Smooth muscle cell (in vitro differentiated cells): ENCODE results near the gene NQO2. TPM values are rescaled to one million over a fixed set of nuclear protein-coding genes. Genes with fewer than 3 reads are reported as not detected.

Experiments used
- DNase-seq: peaks from one replicate; lab custom pipeline; 2025; ENCODE audit not compliant: unreplicated experiment; lab: John Stamatoyannopoulos, UW
- H2AFZ ChIP-seq: fragments of 200-600 bp; sonication (generic); 2 replicates; pipeline ENCODE4 v1.6.0; 2016; ENCODE audit warnings: antibody characterized with exemption, low read depth, mild to moderate bottlenecking
- H3F3A ChIP-seq: fragments of 200-600 bp; sonication (generic); 2 replicates; pipeline ENCODE4 v1.6.0; 2017; ENCODE audit warnings: antibody characterized with exemption, low read depth
- H3K27ac ChIP-seq: fragments of 200-600 bp; sonication (generic); 2 replicates; pipeline ENCODE4 v1.5.1; 2016; ENCODE audit warnings: low read depth, mild to moderate bottlenecking
- H3K27me3 ChIP-seq: fragments of 200-600 bp; sonication (generic); 2 replicates; pipeline ENCODE4 v1.6.1; 2016; ENCODE audit warnings: low read depth, mild to moderate bottlenecking
- H3K36me3 ChIP-seq: fragments of 200-600 bp; sonication (generic); 2 replicates; pipeline ENCODE4 v1.5.1; 2016; ENCODE audit warnings: low read depth
- H3K4me1 ChIP-seq: fragments of 200-600 bp; sonication (generic); 2 replicates; pipeline ENCODE4 v1.5.1; 2016; ENCODE audit warnings: low read depth
- H3K4me2 ChIP-seq: fragments of 200-600 bp; sonication (generic); 2 replicates; pipeline ENCODE4 v1.6.0; 2016; ENCODE audit warnings: mild to moderate bottlenecking
- H3K4me3 ChIP-seq: fragments of 200-600 bp; sonication (generic); 2 replicates; pipeline ENCODE4 v1.5.1; 2016; ENCODE audit warnings: mild to moderate bottlenecking
- H3K79me2 ChIP-seq: fragments of 200-600 bp; sonication (generic); 2 replicates; pipeline ENCODE4 v1.6.0; 2016; ENCODE audit warnings: low read depth, mild to moderate bottlenecking
- H3K9ac ChIP-seq: fragments of 200-600 bp; sonication (generic); 2 replicates; pipeline ENCODE4 v1.6.0; 2016; ENCODE audit warnings: low read depth
- H3K9me3 ChIP-seq: fragments of 200-600 bp; sonication (generic); replicated peaks from 2 replicates; pipeline ENCODE4 v1.5.1; 2016; ENCODE audit warnings: low read depth
- H4K20me1 ChIP-seq: fragments of 200-600 bp; sonication (generic); 2 replicates; pipeline ENCODE4 v1.6.0; 2016; ENCODE audit warnings: low read depth
- WGBS: methylation state at CpG from one replicate; pipeline ENCODE4 v1.1.7; 2016; ENCODE audit warnings: low lambda C conversion rate; 5-methylcytosine and 5-hydroxymethylcytosine counted together
- polyA plus RNA-seq: library from polyadenylated mRNA; unstranded; fragments of >200 nt; fragmentation: Nextera tagmentation; extraction: Ambion mirVana; gene quantifications from 2 replicates; pipeline ENCODE4 v1.2.1, GENCODE V29; 2016
- total RNA-seq: library from RNA; depleted of rRNA; stranded (reverse); fragments of >200 nt; gene quantifications from 2 replicates; pipeline ENCODE4 v1.2.3, GENCODE V29; 2014
- TF ChIP-seq, protein P1 (sequence below): fragments of 200-600 bp; sonication (generic); IDR thresholded peaks from 2 replicates; pipeline ENCODE4 v1.5.1; 2017; ENCODE audit warnings: borderline replicate concordance, mild to moderate bottlenecking, antibody characterized with exemption; ENCODE audit not compliant: insufficient read depth, poor library complexity, severe bottlenecking

The NQO2 gene
- total and polyA plus RNA-seq, 2 experiments from 2014 or later, result 12.9 to 49.0 TPM

- H3K27ac ChIP-seq, result no peak overlapping the region
- H3K9me3 ChIP-seq, result no peaks in the 10 kb centered on the region
- TF ChIP-seq, protein P1, sequence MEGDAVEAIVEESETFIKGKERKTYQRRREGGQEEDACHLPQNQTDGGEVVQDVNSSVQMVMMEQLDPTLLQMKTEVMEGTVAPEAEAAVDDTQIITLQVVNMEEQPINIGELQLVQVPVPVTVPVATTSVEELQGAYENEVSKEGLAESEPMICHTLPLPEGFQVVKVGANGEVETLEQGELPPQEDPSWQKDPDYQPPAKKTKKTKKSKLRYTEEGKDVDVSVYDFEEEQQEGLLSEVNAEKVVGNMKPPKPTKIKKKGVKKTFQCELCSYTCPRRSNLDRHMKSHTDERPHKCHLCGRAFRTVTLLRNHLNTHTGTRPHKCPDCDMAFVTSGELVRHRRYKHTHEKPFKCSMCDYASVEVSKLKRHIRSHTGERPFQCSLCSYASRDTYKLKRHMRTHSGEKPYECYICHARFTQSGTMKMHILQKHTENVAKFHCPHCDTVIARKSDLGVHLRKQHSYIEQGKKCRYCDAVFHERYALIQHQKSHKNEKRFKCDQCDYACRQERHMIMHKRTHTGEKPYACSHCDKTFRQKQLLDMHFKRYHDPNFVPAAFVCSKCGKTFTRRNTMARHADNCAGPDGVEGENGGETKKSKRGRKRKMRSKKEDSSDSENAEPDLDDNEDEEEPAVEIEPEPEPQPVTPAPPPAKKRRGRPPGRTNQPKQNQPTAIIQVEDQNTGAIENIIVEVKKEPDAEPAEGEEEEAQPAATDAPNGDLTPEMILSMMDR, result no peak
- no peaks in the 10 kb centered on the region for H3K36me3 ChIP-seq
- 88% methylated on average over 3 of the region's 3 CpGs for WGBS
- H3F3A ChIP-seq, result peaks cover 5% of the 10 kb centered on the region
- DNase-seq, result no peak
- H3K9ac ChIP-seq, result no peak overlapping the region
- peaks cover 34% of the 10 kb centered on the region for H4K20me1 ChIP-seq
- H2AFZ ChIP-seq, result no peak overlapping the region
- H3K4me1 ChIP-seq, result peaks cover 15% of the 10 kb centered on the region
- no peak overlapping the region for H3K4me2 ChIP-seq
- no peak overlapping the region for H3K4me3 ChIP-seq
- peaks cover 64% of the 10 kb centered on the region for H3K79me2 ChIP-seq
- H3K27me3 ChIP-seq, result no peaks in the 10 kb centered on the region
Measured at GRCh38 chr6:2962636-2963035, 37.1 kb upstream of the NQO2 start.

DNA sequence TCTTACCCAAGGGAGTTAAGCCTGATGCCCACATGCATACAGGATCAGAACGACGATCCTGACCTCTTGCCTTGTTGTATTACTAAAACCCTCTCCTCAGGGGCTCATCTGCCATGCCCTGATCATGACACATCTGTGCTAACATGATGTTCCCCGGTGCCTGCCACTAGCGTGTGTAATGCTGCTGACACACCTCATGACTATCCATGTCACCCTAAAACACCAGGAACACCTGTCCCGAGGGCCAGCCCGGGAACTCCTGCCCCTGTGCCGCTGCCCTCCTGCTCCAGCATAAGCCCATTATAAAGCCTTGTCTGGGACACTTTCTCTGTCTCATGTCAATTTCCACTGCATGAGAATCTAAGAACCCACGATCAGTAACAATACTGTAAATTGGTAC, 35.9 kb upstream of the NQO2 start:
- Histone ChIP-seq H3K4me1 (peaks cover 16% of the 10 kb centered on the region), H3F3A (peaks cover 9% of the 10 kb centered on the region), H3K36me3 (no peaks in the 10 kb centered on the region), H4K20me1 (peaks cover 34% of the 10 kb centered on the region), H2AFZ (no peak overlapping the region), H3K79me2 (peaks cover 60% of the 10 kb centered on the region), H3K4me2 (no peak overlapping the region), H3K4me3 (no peak overlapping the region), H3K27me3 (no peaks in the 10 kb centered on the region), H3K27ac (no peak overlapping the region), H3K9ac (no peak overlapping the region), H3K9me3 (no peaks in the 10 kb centered on the region)
- 95% methylated on average over 8 of the region's 8 CpGs for WGBS
- TF ChIP-seq, protein P1, result no peak
- DNase-seq, result no peak

DNA sequence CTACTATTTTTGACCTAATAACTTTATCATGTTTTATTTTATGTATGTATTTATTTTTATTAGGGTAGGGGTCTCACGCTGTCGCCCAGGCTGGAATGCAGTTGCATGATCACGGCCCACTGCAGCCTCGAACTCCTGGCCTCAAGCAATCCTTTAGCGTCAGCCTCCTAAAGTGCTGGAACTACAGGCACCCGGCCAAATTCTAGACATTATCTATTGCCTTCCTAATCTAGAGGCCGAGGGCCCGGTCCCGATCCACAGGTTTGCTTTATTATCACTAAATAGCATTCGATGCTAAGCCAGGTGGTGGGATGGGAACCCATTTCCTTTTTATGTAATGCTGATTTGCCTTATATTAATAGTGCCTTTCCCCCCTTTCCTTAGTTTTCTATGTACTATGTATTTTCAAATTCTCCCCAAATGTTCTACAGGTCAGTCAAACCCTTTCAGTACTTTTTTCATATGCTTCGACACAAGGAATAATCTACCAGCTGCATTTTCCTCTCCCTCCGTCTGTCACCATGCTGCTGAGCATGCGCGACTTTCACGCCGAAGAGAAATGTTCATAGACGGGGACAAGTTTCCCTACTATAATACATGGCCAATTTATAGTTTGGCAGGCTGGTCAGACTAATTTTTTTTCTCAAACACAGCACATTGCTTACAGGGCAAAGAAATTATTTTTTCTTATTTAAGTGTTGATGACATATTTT, 34.7 kb upstream of the NQO2 start:
- Histone ChIP-seq H4K20me1 (peaks cover 25% of the 10 kb centered on the region), H3F3A (peaks cover 9% of the 10 kb centered on the region), H3K36me3 (no peaks in the 10 kb centered on the region), H3K27ac (no peak overlapping the region), H3K4me1 (peaks cover 18% of the 10 kb centered on the region), H3K9me3 (no peaks in the 10 kb centered on the region), H3K4me3 (no peak overlapping the region), H3K9ac (no peak overlapping the region), H3K79me2 (peaks cover 54% of the 10 kb centered on the region), H3K27me3 (no peaks in the 10 kb centered on the region), H3K4me2 (no peak overlapping the region), H2AFZ (no peak overlapping the region)
- no peak for DNase-seq
- TF ChIP-seq, protein P1, result no peak
- 96% methylated on average over 17 of the region's 17 CpGs for WGBS

DNA sequence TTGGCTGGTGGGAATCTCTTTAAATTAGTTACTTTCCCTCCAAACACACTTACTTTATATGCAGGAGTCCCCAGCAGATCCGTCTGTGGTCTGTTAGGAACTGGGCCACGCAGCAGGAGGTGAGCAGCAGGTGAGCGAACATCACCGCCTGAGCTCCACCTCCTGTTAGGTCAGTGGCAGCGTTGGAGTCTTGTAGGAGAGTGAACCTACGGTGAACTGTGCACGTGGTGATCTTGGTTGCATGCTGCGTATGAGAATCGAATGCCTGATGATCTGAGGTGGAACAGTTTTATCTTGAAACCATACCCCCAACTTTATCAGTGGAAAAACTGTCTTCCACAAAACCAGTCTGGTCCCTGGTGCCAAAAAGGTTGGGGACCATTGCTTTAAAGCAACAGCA, 33.3 kb upstream of the NQO2 start:
- Histone ChIP-seq H3K27me3 (no peaks in the 10 kb centered on the region), H3K4me1 (peaks cover 15% of the 10 kb centered on the region), H3K4me3 (no peak overlapping the region), H3K79me2 (peaks cover 54% of the 10 kb centered on the region), H3K9me3 (no peaks in the 10 kb centered on the region), H3K27ac (no peak overlapping the region), H3F3A (peaks cover 14% of the 10 kb centered on the region), H3K4me2 (no peak overlapping the region), H3K36me3 (no peaks in the 10 kb centered on the region), H4K20me1 (peaks cover 22% of the 10 kb centered on the region), H2AFZ (no peak overlapping the region), H3K9ac (no peak overlapping the region)
- WGBS, result 81% methylated on average over 9 of the region's 9 CpGs
- DNase-seq, result no peak
- TF ChIP-seq, protein P1, result no peak
